SK-N-SH (cell line): ENCODE measurements around the gene WWP2. TPM values are rescaled to one million over a fixed set of nuclear protein-coding genes. Genes with fewer than 3 reads are reported as not detected.
"Not testable (repeated sequence)": the region's sequence is repeated elsewhere in the genome, so short reads cannot be mapped to it uniquely, and the experiment has no call there.

Experiments used
- CTCF ChIA-PET: fragments of 300-600, 350-600 bp; formaldehyde crosslinking; extraction: SDS; loops from one replicate; lab custom pipeline; 2021; lab: Yijun Ruan, JAX
- POLR2A ChIA-PET: fragments of 350-600 bp; sonication (Branson Sonifier 250); formaldehyde crosslinking; extraction: SDS; loops from one replicate; lab custom pipeline; 2020; ENCODE audit warnings: antibody characterized with exemption, inconsistent platforms; lab: Yijun Ruan, JAX
- DNase-seq: peaks from one replicate; pipeline ENCODE4 v3.0.0; 2012
- H2AFZ ChIP-seq: fragments of 200-600 bp; sonication (generic); 2 replicates; pipeline ENCODE4 v1.8.1; 2016; ENCODE audit warnings: antibody characterized with exemption, mild to moderate bottlenecking, low read depth
- H3F3A ChIP-seq: fragments of 200-600 bp; sonication (generic); replicated peaks from 2 replicates; pipeline ENCODE3; 2016; ENCODE audit warnings: antibody characterized with exemption, mild to moderate bottlenecking; ENCODE audit not compliant: insufficient read depth
- H3K27ac ChIP-seq, 2 experiments: fragments of 200-500 bp in 1 of 2; fragments of 200-600 bp in 1 of 2; sonication (Bioruptor generic) in 1 of 2; sonication (generic), shearing (Covaris generic) in 1 of 2; 2 replicates each; pipeline versions ENCODE4 v1.5.1 to v1.6.1; 2014 to 2016; ENCODE audit warnings: low read depth in 2 of 2, inconsistent platforms in 1 of 2, low read length in 1 of 2, mild to moderate bottlenecking in 1 of 2, mixed read lengths in 1 of 2
- H3K27me3 ChIP-seq: fragments of 200-600 bp; sonication (generic), shearing (Covaris generic); 2 replicates; pipeline ENCODE4 v1.6.1; 2016; ENCODE audit warnings: mixed run types; ENCODE audit not compliant: insufficient read depth
- H3K36me3 ChIP-seq, 2 experiments: fragments of 200-500 bp in 1 of 2; fragments of 200-600 bp in 1 of 2; sonication (Bioruptor generic) in 1 of 2; sonication (generic) in 1 of 2; replicated peaks in 1 of 2; 2 replicates each; pipeline versions ENCODE3 to v1.5.1; 2014 to 2016; ENCODE audit warnings: low read length in 1 of 2, mild to moderate bottlenecking in 1 of 2; ENCODE audit not compliant: insufficient read depth in 2 of 2, control insufficient read depth in 1 of 2
- H3K4me1 ChIP-seq, 2 experiments: fragments of 200-500 bp in 1 of 2; fragments of 200-600 bp in 1 of 2; sonication (Bioruptor generic) in 1 of 2; sonication (generic), shearing (Covaris generic) in 1 of 2; 2 replicates each; pipeline versions ENCODE4 v1.5.1 to v1.6.1; 2014 to 2016; ENCODE audit warnings: low read depth in 1 of 2, low read length in 1 of 2, mixed run types in 1 of 2; ENCODE audit not compliant: insufficient read depth in 2 of 2, control insufficient read depth in 1 of 2
- H3K4me2 ChIP-seq: fragments of 200-600 bp; sonication (generic), shearing (Covaris generic); 2 replicates; pipeline ENCODE4 v1.6.1; 2017; ENCODE audit warnings: mixed run types
- H3K4me3 ChIP-seq, 2 experiments: fragments of 200-500 bp in 1 of 2; fragments of 200-600 bp in 1 of 2; sonication (Bioruptor generic) in 1 of 2; sonication (generic), shearing (Covaris generic) in 1 of 2; 2 replicates each; pipeline versions ENCODE4 v1.5.1 to v1.8.1; 2014 to 2016; ENCODE audit warnings: low read depth in 2 of 2, inconsistent platforms in 1 of 2, low read length in 1 of 2, mild to moderate bottlenecking in 1 of 2, mixed read lengths in 1 of 2, moderate library complexity in 1 of 2
- H3K79me2 ChIP-seq: fragments of 200-600 bp; sonication (generic); 2 replicates; pipeline ENCODE4 v1.8.1; 2017; ENCODE audit warnings: mild to moderate bottlenecking; ENCODE audit not compliant: insufficient read depth
- H3K9ac ChIP-seq: fragments of 200-600 bp; sonication (generic); 2 replicates; pipeline ENCODE4 v1.6.1; 2017; ENCODE audit warnings: mixed run types
- H3K9me2 ChIP-seq: fragments of 200-600 bp; sonication (generic); 2 replicates; pipeline ENCODE4 v1.6.1; 2017; ENCODE audit warnings: mixed run types
- H3K9me3 ChIP-seq: fragments of 200-600 bp; sonication (generic); 2 replicates; pipeline ENCODE4 v1.6.1; 2017; ENCODE audit warnings: mixed run types, mild to moderate bottlenecking, moderate library complexity
- H4K20me1 ChIP-seq: fragments of 200-600 bp; sonication (generic); 2 replicates; pipeline ENCODE4 v1.6.1; 2017; ENCODE audit warnings: mild to moderate bottlenecking, mixed run types; ENCODE audit not compliant: insufficient read depth
- CTCF ChIP-seq: fragments of 200-600 bp; sonication (generic); IDR thresholded peaks from 2 replicates; pipeline ENCODE4 v1.6.1; 2017; ENCODE audit warnings: antibody characterized with exemption, mild to moderate bottlenecking, moderate library complexity
- JUND ChIP-seq: IDR thresholded peaks from 2 replicates; pipeline ENCODE4 v1.4.0; 2012
- RAD21 ChIP-seq: IDR thresholded peaks from 2 replicates; pipeline ENCODE4 v1.6.1; 2012; ENCODE audit warnings: mild to moderate bottlenecking, low read length
- REST ChIP-seq: IDR thresholded peaks from 2 replicates; pipeline ENCODE4 v1.6.1; 2012; ENCODE audit warnings: mild to moderate bottlenecking, low read depth, low read length, moderate library complexity
- USF2 ChIP-seq: fragments of 150-350 bp; IDR thresholded peaks from 2 replicates; pipeline ENCODE4 v1.6.1; 2017; ENCODE audit warnings: antibody characterized with exemption, low read length, low read depth, borderline replicate concordance
- WGBS: methylation state at CpG from one replicate; pipeline ENCODE4 v1.1.6; 2017; ENCODE audit warnings: low lambda C conversion rate; 5-methylcytosine and 5-hydroxymethylcytosine counted together
- polyA plus RNA-seq, 3 experiments: library from polyadenylated mRNA; depleted of rRNA; stranded (reverse); fragments of >200 nt; gene quantifications; 2 replicates each; pipeline ENCODE4 v1.2.3, GENCODE V29; 2012

The WWP2 gene
- polyA plus RNA-seq, 1 of the 3 experiments (the other 2 are of a cell fraction) = 13.3 TPM

DNA sequence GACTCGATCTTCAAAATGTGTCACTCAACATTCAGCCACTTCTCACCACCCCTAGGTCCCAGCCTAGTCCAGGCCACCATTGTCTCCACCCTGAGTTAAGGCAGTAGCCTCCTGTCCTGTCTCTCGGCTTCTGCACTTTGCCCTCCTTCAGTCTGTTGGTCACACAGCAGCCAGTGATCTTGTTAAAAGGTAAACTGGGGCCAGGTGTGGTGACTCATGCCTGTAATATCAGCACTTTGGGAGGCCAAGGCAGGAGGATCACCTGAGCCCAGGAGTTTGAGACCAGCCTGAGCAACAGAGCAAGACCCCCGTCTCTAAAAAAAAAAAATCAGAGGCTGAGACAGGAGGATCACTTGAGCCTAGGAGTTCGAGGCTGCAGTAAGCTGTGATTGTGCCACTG, 25.8 kb downstream of the WWP2 start:
- no peak overlapping the region for H3K27ac ChIP-seq

DNA sequence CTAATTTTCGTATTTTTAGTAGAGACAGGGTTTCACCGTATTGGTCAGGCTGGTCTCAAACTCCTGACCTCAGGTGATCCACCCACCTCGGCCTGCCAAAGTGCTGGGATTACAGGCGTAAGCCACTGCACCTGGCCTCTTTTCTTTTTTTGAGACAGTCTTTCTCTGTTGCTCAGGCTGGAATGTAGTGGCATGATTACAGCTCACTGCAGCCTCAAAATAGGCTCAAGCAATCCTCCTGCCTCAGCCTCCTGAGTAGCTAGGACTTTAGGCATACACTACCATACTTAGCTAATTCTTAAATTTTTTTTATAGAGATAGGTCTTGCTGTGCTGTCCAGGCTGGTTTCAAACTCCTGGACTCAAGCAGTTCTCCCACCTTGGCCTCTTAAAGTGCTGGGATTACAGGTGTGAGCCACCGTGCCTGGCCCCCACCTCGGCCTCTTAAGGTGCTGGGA, 29.3 kb downstream of the WWP2 start:
- H3K27ac ChIP-seq, H3K9me2 ChIP-seq, H3K27me3 ChIP-seq, DNase-seq, H4K20me1 ChIP-seq, H3F3A ChIP-seq, POLR2A ChIA-PET, H3K4me3 ChIP-seq, H2AFZ ChIP-seq, H3K79me2 ChIP-seq, H3K4me2 ChIP-seq, H3K9ac ChIP-seq, H3K4me1 ChIP-seq, H3K9me3 ChIP-seq: not testable (repeated sequence)
- CTCF ChIA-PET = interaction anchor here (0.7 to 4.8 kb wide), 6 partner anchors 18 to 406 kb away, joined by 3 to 25 read pairs (median 4); partner anchors contain the start of gene TERF2
- 95% methylated on average over 6 of the region's 6 CpGs for whole genome bisulfite sequencing
- peaks cover 0 to 13% of the 10 kb centered on the region in 2 experiments for H3K36me3 ChIP-seq

More for the DNA sequence above, 25.8 kb downstream of the WWP2 start:
- DNase-seq = no peak
- Histone ChIP-seq H2AFZ (no peak overlapping the region), H3K36me3 (peaks cover 0 to 16% of the 10 kb centered on the region in 2 experiments), H3K27me3 (no peaks in the 10 kb centered on the region), H3K79me2 (peaks cover 4% of the 10 kb centered on the region; the same call in 1 of the 2 replicates), H3F3A (no peaks in the 10 kb centered on the region), H3K4me2 (no peak overlapping the region), H3K4me1 (no peaks in the 10 kb centered on the region), H3K9me3 (no peaks in the 10 kb centered on the region), H4K20me1 (no peaks in the 10 kb centered on the region), H3K4me3 (no peak overlapping the region), H3K9ac (no peak overlapping the region), H3K9me2 (no peaks in the 10 kb centered on the region)
- CTCF ChIA-PET = interaction anchor here (1.5 to 4.8 kb wide), 3 partner anchors 9 to 143 kb away, joined by 4 to 25 read pairs (median 11); no protein-coding TSS in a partner anchor
- POLR2A ChIA-PET = interaction anchor here (0.7 kb wide), 1 partner anchor 28 kb away, joined by 3 read pairs; no protein-coding TSS in a partner anchor
- TF ChIP-seq JUND (no peak), RAD21 (no peak), REST (no peak), CTCF (no peak)
- WGBS = 99% methylated on average over 4 of the region's 4 CpGs

GRCh38 chr16:69793526-69793925, 31.4 kb downstream of the WWP2 start:
- CTCF ChIA-PET = interaction anchor here (1.2 to 10.2 kb wide), 3 partner anchors 63 to 147 kb away, joined by 3 to 117 read pairs (median 4); no protein-coding TSS in a partner anchor
- H3F3A ChIP-seq = no peaks in the 10 kb centered on the region
- H3K79me2 ChIP-seq = no peaks in the 10 kb centered on the region
- no peaks in the 10 kb centered on the region for H3K9me3 ChIP-seq
- no peak overlapping the region for H3K4me2 ChIP-seq
- no peaks in the 10 kb centered on the region for H3K4me1 ChIP-seq
- H3K9ac ChIP-seq = no peak overlapping the region
- H3K27me3 ChIP-seq = no peaks in the 10 kb centered on the region
- WGBS = 93% methylated on average over 4 of the region's 4 CpGs
- no peak overlapping the region for H3K27ac ChIP-seq
- peaks cover 0 to 8% of the 10 kb centered on the region in 2 experiments for H3K36me3 ChIP-seq
- H3K9me2 ChIP-seq = no peaks in the 10 kb centered on the region
- POLR2A ChIA-PET = no interaction called here
- DNase-seq = no peak
- no peak for TF ChIP-seq USF2
- H3K4me3 ChIP-seq = no peak overlapping the region
- no peaks in the 10 kb centered on the region for H4K20me1 ChIP-seq
- no peak overlapping the region for H2AFZ ChIP-seq
